GM10248 (cell line): ENCODE results near the gene AHNAK.

ENCODE experiments used
- CTCF ChIA-PET: fragments of 300-600 bp; sonication (Branson Sonifier 250); formaldehyde crosslinking; extraction: SDS; loops from one replicate; lab custom pipeline; 2021; ENCODE audit warnings: antibody characterized with exemption; lab: Yijun Ruan, JAX
- POLR2A ChIA-PET: fragments of 350-650 bp; sonication (Branson Sonifier 250); formaldehyde crosslinking; extraction: SDS; loops from one replicate; lab custom pipeline; 2020; ENCODE audit warnings: antibody characterized with exemption; lab: Yijun Ruan, JAX
- DNase-seq: peaks from one replicate; pipeline ENCODE4 v3.0.0; 2012; ENCODE audit errors: extremely low spot score
- TF ChIP-seq, protein P1 (sequence below): IDR thresholded peaks from 2 replicates; pipeline ENCODE4 v1.5.1; 2012; ENCODE audit warnings: mild to moderate bottlenecking, low read depth; ENCODE audit errors: extremely low read depth, missing control alignments, control extremely low read depth

AHNAK gene

GRCh38 chr11:62458212-62459002, 88.2 kb downstream of the AHNAK start:
- POLR2A ChIA-PET, result no interaction called here

GRCh38 chr11:62457478-62457877, 89.1 kb downstream of the AHNAK start:
- TF ChIP-seq, protein P1, sequence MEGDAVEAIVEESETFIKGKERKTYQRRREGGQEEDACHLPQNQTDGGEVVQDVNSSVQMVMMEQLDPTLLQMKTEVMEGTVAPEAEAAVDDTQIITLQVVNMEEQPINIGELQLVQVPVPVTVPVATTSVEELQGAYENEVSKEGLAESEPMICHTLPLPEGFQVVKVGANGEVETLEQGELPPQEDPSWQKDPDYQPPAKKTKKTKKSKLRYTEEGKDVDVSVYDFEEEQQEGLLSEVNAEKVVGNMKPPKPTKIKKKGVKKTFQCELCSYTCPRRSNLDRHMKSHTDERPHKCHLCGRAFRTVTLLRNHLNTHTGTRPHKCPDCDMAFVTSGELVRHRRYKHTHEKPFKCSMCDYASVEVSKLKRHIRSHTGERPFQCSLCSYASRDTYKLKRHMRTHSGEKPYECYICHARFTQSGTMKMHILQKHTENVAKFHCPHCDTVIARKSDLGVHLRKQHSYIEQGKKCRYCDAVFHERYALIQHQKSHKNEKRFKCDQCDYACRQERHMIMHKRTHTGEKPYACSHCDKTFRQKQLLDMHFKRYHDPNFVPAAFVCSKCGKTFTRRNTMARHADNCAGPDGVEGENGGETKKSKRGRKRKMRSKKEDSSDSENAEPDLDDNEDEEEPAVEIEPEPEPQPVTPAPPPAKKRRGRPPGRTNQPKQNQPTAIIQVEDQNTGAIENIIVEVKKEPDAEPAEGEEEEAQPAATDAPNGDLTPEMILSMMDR, result no peak
- ChIA-PET CTCF (interaction anchor here (1.6 to 2.7 kb wide), 3 partner anchors 8 to 33 kb away, joined by 3 to 15 read pairs (median 6); no protein-coding TSS in a partner anchor), POLR2A (interaction anchor here (1.1 kb wide), 1 partner anchor 116 kb away, joined by 3 read pairs; the partner anchor contains the start of gene EEF1G)
- DNase-seq, result no peak

More at GRCh38 chr11:62458212-62459002, 88.2 kb downstream of the AHNAK start:
- TF ChIP-seq, protein P1, result no peak
- CTCF ChIA-PET, result interaction anchor here (0.8 to 2.7 kb wide), 5 partner anchors 9 to 84 kb away, joined by 3 to 15 read pairs (median 6); no protein-coding TSS in a partner anchor
- no peak for DNase-seq

DNA sequence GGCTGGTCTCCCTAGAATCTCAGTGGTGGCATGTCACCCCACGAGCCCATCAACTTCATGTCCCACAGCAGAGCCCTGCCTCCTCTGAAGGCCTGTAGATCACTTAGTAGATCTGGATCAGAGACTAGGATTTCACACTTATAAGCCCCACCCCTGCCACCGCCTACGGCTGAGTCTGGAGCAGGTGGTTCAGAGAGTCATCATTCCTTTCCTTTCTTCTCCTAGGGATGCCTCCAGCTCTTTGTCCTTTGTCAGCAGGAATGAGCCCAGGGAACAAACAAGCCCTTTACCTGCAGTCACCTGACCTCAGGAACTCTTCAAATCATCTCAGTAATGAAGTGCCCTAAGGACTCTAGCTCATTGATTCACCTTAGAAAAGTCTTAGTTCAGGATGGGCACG, 90.0 kb downstream of the AHNAK start:
- DNase-seq, result no peak
- CTCF ChIA-PET, result interaction anchor here (1.3 to 1.6 kb wide), 2 partner anchors 32 to 86 kb away, joined by 4 to 5 read pairs; no protein-coding TSS in a partner anchor
- TF ChIP-seq, protein P1, result no peak
- POLR2A ChIA-PET, result interaction anchor here (1.1 kb wide), 1 partner anchor 117 kb away, joined by 3 read pairs; the partner anchor contains the start of gene EEF1G

DNA sequence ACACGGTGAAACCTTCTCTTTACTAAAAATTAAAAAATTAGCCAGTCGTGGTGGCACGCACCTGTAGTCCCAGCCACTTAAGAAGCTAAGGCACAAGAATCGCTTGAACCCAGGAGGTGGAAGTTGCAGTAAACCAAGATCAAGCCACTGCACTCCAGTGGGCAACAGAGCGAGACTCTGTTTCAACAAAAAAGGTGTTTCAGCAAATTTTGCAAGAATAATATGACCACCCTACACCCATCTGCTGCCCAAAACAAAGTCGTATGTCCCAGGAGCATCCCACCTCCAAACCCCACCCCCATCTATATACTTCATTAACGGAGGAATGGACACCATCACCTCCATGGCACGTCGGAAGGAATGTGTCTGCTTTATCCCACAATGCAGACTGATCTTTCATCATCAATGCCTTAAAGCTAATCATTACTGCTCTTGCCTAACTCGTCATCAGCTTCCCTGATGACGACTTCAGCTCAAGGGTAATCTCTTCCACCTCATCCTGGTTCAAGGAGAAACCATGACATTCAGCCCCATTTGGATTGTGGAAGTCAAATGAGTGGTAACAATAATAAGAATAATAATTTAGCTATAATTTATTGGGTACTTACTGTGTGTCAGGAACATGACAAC, 93.7 kb downstream of the AHNAK start:
- CTCF ChIA-PET, result interaction anchor here (0.7 to 2.3 kb wide), 4 partner anchors 9 to 89 kb away, joined by 3 to 6 read pairs (median 4); no protein-coding TSS in a partner anchor
- TF ChIP-seq, protein P1, result no peak
- POLR2A ChIA-PET, result no interaction called here
- DNase-seq, result no peak

DNA sequence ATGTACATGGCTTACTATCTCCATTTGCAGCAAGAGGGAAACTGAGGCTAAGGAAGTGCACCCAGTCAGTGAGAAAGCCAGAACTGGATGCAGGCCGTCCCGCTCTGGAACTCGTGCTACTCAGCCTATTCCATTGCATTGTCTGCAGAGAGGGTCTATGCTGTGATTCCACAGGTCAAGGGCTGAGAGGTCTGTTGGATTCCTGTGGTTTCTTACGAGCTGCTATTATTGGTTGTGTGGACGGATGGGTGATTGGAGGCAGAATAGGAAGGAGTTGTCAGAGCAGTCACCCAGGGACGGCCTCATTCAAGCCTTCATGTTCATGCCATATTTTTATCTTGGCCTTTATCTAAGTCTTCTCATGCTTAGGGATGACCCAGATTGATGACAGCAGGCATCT, 94.3 kb downstream of the AHNAK start:
- CTCF ChIA-PET, result interaction anchor here (1.9 kb wide), 1 partner anchor 28 kb away, joined by 6 read pairs; no protein-coding TSS in a partner anchor

DNA sequence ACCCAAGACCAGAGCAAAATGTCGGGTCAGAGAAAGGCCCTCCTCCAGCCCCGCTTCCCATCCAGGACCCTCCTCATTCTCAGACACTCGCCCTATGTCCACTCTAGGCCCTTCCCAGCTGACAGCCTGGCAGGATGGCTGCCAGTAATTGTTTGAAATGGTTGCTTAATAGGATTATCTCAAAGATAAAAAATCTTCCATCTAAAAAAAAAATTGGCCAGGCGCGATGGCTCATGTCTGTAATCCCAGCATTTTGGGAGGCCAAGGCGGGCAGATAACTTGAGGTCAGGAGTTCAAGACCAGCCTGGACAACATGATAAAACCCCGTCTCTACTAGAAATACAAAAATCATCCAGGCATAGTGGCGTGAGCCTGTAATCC, 95.4 kb downstream of the AHNAK start:
- no peak for DNase-seq
- ChIA-PET POLR2A (no interaction called here), CTCF (interaction anchor here (1.3 to 1.5 kb wide), 3 partner anchors 9 to 92 kb away, joined by 3 to 4 read pairs (median 4); no protein-coding TSS in a partner anchor)
- TF ChIP-seq, protein P1, result no peak

More for the DNA sequence above, 94.3 kb downstream of the AHNAK start:
- TF ChIP-seq, protein P1, result no peak
- POLR2A ChIA-PET, result no interaction called here
- DNase-seq, result no peak
